GM12878 (cell line): Measurements from ENCODE around the gene STPG3. TPM values are rescaled to one million over a fixed set of nuclear protein-coding genes. Genes with fewer than 3 reads are reported as not detected.

ENCODE experiments used
- BACH1 ChIP-seq: fragments of 450-650 bp; IDR thresholded peaks from 2 replicates; pipeline ENCODE4 v1.6.1; 2017; ENCODE audit warnings: mild to moderate bottlenecking, borderline replicate concordance
- BRCA1 ChIP-seq: IDR thresholded peaks from 2 replicates; pipeline ENCODE4 v1.6.1; 2011; ENCODE audit warnings: low read depth, low read length, improper control_type of control experiment
- DPF2 ChIP-seq: fragments of 450-650 bp; IDR thresholded peaks from 2 replicates; pipeline ENCODE4 v1.6.1; 2017; ENCODE audit warnings: mild to moderate bottlenecking
- GATAD2B ChIP-seq: fragments of 450-650 bp; conservative IDR thresholded peaks from 2 replicates; pipeline ENCODE4 v1.6.1; 2017; ENCODE audit warnings: low read depth, mild to moderate bottlenecking, moderate library complexity
- HCFC1 ChIP-seq: fragments of 150-350 bp; IDR thresholded peaks from 2 replicates; pipeline ENCODE4 v1.6.1; 2014; ENCODE audit warnings: low read length
- IKZF1 ChIP-seq: fragments of 450-650 bp; conservative IDR thresholded peaks from 2 replicates; pipeline ENCODE4 v1.6.1; 2017; ENCODE audit warnings: antibody characterized with exemption, mild to moderate bottlenecking
- JUND ChIP-seq: IDR thresholded peaks from 2 replicates; pipeline ENCODE4 v1.6.1; 2012; ENCODE audit warnings: low read depth, mild to moderate bottlenecking, low read length, improper control_type of control experiment, moderate library complexity
- MTA3 ChIP-seq: IDR thresholded peaks from 2 replicates; pipeline ENCODE4 v1.6.1; 2012; ENCODE audit warnings: low read length, inconsistent platforms, borderline replicate concordance
- RFX5 ChIP-seq: IDR thresholded peaks from 2 replicates; pipeline ENCODE4 v1.6.1; 2011; ENCODE audit warnings: low read depth, low read length, improper control_type of control experiment
- SREBF1 ChIP-seq: IDR thresholded peaks from 2 replicates; pipeline ENCODE4 v1.6.1; 2012; ENCODE audit warnings: mild to moderate bottlenecking, low read length
- WRNIP1 ChIP-seq: IDR thresholded peaks from 2 replicates; pipeline ENCODE4 v1.6.1; 2011; ENCODE audit warnings: low read depth, low read length, improper control_type of control experiment, borderline replicate concordance
- ZBED1 ChIP-seq: IDR thresholded peaks from 2 replicates; pipeline ENCODE4 v1.6.1; 2016; ENCODE audit warnings: borderline replicate concordance
- ZNF207 ChIP-seq: fragments of 450-650 bp; IDR thresholded peaks from 2 replicates; pipeline ENCODE4 v1.6.1; 2014; ENCODE audit warnings: antibody characterized with exemption, mild to moderate bottlenecking, borderline replicate concordance
- ZNF622 ChIP-seq: fragments of 450-650 bp; IDR thresholded peaks from 2 replicates; pipeline ENCODE4 v1.6.1; 2017; ENCODE audit warnings: mild to moderate bottlenecking, inconsistent platforms
- polyA plus RNA-seq, 11 experiments: library from polyadenylated mRNA; depleted of rRNA in 4 of 11; unstranded in 6 of 11; stranded (reverse) in 5 of 11; fragments of >200 nt; fragmentation: Nextera tagmentation in 4 of 11; fragmentation: Illumina TruSeq in 1 of 11; extraction: Ambion mirVana in 4 of 11; extraction: Trizol in 1 of 11; gene quantifications; 1 replicate in 1 of 11; 2 replicates in 10 of 11; pipeline versions ENCODE4 v1.2.1 to v1.2.3, GENCODE V29; 2011 to 2016; ENCODE audit warnings: inconsistent platforms in 2 of 11, missing spikeins in 2 of 11, low read depth in 1 of 11
- total RNA-seq, 4 experiments: library from RNA; depleted of rRNA in 3 of 4; stranded (reverse); fragments of >200 nt in 3 of 4; fragmentation: Illumina TruSeq in 1 of 4; extraction: Trizol in 1 of 4; gene quantifications; 2 replicates each; pipeline versions ENCODE4 v1.2.1 to v1.2.3, GENCODE V29; 2013 to 2021
- TF ChIP-seq, protein P1 (sequence below): IDR thresholded peaks from 2 replicates; pipeline ENCODE4 v1.6.1; 2012; ENCODE audit warnings: mild to moderate bottlenecking, low read depth, low read length
- TF ChIP-seq, protein P2 (sequence below): fragments of 450-650 bp; IDR thresholded peaks from 2 replicates; pipeline ENCODE4 v1.6.1; 2017; ENCODE audit warnings: mild to moderate bottlenecking, moderate library complexity
- TF ChIP-seq, protein P3 (sequence below): IDR thresholded peaks from 2 replicates; pipeline ENCODE4 v1.6.1; 2012; ENCODE audit warnings: low read depth, low read length, improper control_type of control experiment

STPG3 gene
- total and polyA plus RNA-seq, 10 of the 15 experiments (the other 5 are each of a cell fraction or from before 2014, with no cell fraction given) = not detected

DNA sequence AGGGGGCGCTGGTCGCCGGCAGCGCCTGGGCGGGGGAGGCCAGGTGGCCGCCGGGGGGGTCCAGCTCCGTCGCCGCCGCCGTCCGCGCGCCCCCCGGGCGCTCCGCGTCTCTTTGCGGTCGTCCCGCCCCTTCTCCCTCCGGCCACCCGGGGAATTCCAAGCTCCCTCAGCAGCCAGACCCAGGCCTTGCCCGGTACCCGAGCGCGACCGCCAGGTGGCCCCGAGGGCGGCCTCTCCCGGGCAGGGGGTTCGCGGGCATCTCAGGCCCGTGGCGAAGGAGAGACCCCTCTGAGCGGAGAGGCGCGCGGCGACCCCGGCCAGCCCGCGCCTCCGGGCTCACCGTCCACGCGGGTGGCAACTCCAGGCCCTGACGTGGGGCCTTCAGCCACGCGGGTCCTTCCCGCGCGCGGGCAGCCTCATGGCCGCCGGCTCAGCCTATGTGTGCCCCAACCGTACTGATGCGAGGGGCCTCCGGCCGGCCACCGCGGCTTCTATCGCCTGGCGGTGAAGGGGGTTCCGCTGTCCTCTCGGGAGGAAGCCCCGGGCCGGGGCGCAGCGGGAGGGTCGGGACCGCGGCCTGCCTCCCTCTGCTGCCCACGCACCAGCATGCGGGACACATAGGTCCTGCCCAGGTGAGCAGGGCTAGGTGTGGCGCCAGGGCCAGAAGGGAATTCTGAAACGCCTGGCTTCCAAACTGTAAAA lies 51.5 kb downstream of the STPG3 start (continued):
- TF ChIP-seq, protein P1, sequence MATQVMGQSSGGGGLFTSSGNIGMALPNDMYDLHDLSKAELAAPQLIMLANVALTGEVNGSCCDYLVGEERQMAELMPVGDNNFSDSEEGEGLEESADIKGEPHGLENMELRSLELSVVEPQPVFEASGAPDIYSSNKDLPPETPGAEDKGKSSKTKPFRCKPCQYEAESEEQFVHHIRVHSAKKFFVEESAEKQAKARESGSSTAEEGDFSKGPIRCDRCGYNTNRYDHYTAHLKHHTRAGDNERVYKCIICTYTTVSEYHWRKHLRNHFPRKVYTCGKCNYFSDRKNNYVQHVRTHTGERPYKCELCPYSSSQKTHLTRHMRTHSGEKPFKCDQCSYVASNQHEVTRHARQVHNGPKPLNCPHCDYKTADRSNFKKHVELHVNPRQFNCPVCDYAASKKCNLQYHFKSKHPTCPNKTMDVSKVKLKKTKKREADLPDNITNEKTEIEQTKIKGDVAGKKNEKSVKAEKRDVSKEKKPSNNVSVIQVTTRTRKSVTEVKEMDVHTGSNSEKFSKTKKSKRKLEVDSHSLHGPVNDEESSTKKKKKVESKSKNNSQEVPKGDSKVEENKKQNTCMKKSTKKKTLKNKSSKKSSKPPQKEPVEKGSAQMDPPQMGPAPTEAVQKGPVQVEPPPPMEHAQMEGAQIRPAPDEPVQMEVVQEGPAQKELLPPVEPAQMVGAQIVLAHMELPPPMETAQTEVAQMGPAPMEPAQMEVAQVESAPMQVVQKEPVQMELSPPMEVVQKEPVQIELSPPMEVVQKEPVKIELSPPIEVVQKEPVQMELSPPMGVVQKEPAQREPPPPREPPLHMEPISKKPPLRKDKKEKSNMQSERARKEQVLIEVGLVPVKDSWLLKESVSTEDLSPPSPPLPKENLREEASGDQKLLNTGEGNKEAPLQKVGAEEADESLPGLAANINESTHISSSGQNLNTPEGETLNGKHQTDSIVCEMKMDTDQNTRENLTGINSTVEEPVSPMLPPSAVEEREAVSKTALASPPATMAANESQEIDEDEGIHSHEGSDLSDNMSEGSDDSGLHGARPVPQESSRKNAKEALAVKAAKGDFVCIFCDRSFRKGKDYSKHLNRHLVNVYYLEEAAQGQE = no peak
- TF ChIP-seq ZNF622 = no peak
- no peak for TF ChIP-seq RFX5
- peak; percentile 88 for TF ChIP-seq BACH1
- no peak for TF ChIP-seq ZBED1
- peak; percentile 97 for TF ChIP-seq GATAD2B
- peak; percentile 70 for TF ChIP-seq IKZF1
- no peak for TF ChIP-seq BRCA1
- no peak for TF ChIP-seq HCFC1
- no peak for TF ChIP-seq WRNIP1
- no peak for TF ChIP-seq JUND
- TF ChIP-seq, protein P2, sequence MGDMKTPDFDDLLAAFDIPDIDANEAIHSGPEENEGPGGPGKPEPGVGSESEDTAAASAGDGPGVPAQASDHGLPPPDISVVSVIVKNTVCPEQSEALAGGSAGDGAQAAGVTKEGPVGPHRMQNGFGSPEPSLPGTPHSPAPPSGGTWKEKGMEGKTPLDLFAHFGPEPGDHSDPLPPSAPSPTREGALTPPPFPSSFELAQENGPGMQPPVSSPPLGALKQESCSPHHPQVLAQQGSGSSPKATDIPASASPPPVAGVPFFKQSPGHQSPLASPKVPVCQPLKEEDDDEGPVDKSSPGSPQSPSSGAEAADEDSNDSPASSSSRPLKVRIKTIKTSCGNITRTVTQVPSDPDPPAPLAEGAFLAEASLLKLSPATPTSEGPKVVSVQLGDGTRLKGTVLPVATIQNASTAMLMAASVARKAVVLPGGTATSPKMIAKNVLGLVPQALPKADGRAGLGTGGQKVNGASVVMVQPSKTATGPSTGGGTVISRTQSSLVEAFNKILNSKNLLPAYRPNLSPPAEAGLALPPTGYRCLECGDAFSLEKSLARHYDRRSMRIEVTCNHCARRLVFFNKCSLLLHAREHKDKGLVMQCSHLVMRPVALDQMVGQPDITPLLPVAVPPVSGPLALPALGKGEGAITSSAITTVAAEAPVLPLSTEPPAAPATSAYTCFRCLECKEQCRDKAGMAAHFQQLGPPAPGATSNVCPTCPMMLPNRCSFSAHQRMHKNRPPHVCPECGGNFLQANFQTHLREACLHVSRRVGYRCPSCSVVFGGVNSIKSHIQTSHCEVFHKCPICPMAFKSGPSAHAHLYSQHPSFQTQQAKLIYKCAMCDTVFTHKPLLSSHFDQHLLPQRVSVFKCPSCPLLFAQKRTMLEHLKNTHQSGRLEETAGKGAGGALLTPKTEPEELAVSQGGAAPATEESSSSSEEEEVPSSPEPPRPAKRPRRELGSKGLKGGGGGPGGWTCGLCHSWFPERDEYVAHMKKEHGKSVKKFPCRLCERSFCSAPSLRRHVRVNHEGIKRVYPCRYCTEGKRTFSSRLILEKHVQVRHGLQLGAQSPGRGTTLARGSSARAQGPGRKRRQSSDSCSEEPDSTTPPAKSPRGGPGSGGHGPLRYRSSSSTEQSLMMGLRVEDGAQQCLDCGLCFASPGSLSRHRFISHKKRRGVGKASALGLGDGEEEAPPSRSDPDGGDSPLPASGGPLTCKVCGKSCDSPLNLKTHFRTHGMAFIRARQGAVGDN = peak; percentile 58; the same call in 1 of the 2 replicates
- TF ChIP-seq, protein P3, sequence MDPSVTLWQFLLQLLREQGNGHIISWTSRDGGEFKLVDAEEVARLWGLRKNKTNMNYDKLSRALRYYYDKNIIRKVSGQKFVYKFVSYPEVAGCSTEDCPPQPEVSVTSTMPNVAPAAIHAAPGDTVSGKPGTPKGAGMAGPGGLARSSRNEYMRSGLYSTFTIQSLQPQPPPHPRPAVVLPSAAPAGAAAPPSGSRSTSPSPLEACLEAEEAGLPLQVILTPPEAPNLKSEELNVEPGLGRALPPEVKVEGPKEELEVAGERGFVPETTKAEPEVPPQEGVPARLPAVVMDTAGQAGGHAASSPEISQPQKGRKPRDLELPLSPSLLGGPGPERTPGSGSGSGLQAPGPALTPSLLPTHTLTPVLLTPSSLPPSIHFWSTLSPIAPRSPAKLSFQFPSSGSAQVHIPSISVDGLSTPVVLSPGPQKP = no peak
- no peak for TF ChIP-seq SREBF1
- no peak for TF ChIP-seq MTA3
- TF ChIP-seq ZNF207 = no peak
- TF ChIP-seq DPF2 = 0 out of 2 replicates have a peak, but pooled peaks have one; percentile 51
